A549 (cell line): ENCODE results near the gene NIT2. TPM values are rescaled to one million over a fixed set of nuclear protein-coding genes. Genes with fewer than 3 reads are reported as not detected.

Experiments
- ATAC-seq, 2 experiments: fragments of 200-7000 bp in 1 of 2; fragments of >200 bp in 1 of 2; cut with Nextera tagmentation in 1 of 2; cut with Tn5 transposase in 1 of 2; 3 replicates each; pipeline versions ENCODE4 v1.8.0 to v1.9.1; 2018 to 2020; ENCODE audit warnings: mild to moderate bottlenecking in 1 of 2, moderate library complexity in 1 of 2
- CTCF ChIA-PET: fragments of 300-600 bp; sonication (Branson Sonifier 250); formaldehyde crosslinking; extraction: SDS; loops from one replicate; lab custom pipeline; 2021; ENCODE audit warnings: antibody characterized with exemption, inconsistent platforms; lab: Yijun Ruan, JAX
- POLR2A ChIA-PET: fragments of 350-600 bp; formaldehyde crosslinking; extraction: SDS; loops from one replicate; lab custom pipeline; 2021; ENCODE audit warnings: antibody characterized with exemption, inconsistent platforms; lab: Yijun Ruan, JAX
- DNase-seq, 2 experiments: peaks; one replicate each; pipeline versions ENCODE4 v3.0.0 to v3.0.0-alpha.2; 2011 to 2016; ENCODE audit warnings: low read depth in 1 of 2, low spot score in 1 of 2
- FAIRE-seq: peaks from 2 replicates; lab custom pipeline; 2011; peaks lifted over from hg19 to GRCh38; lab: Jason Lieb, UNC
- H3K27ac ChIP-seq, 2 experiments: fragments of >200 bp; sonication (Bioruptor Twin); formaldehyde crosslinking; 3 replicates each; pipeline ENCODE4 v1.5.1; 2016 to 2017
- H3K4me1 ChIP-seq: fragments of >200 bp; sonication (Bioruptor Twin); formaldehyde crosslinking; 3 replicates; pipeline ENCODE4 v1.6.1; 2016
- H3K4me2 ChIP-seq: fragments of >200 bp; sonication (Bioruptor Twin); formaldehyde crosslinking; 3 replicates; pipeline ENCODE4 v1.6.1; 2016
- H3K4me3 ChIP-seq: fragments of >200 bp; sonication (Bioruptor Twin); formaldehyde crosslinking; 3 replicates; pipeline ENCODE4 v1.5.1; 2016
- H3K9me3 ChIP-seq: fragments of >200 bp; sonication (Bioruptor Twin); formaldehyde crosslinking; 3 replicates; pipeline ENCODE4 v1.6.1; 2016
- ATOH8 ChIP-seq: fragments of 250-450 bp; sonication (Bioruptor Pico); IDR thresholded peaks from 2 replicates; pipeline ENCODE4 v1.5.0; 2020; ENCODE audit warnings: low read depth, mild to moderate bottlenecking, moderate library complexity
- BCL3 ChIP-seq: fragments of >200 bp; sonication (Bioruptor Twin); formaldehyde crosslinking; IDR thresholded peaks from 3 replicates; pipeline ENCODE4 v1.6.1; 2016
- CBX2 ChIP-seq: fragments of 200-600 bp; sonication (generic); IDR thresholded peaks from 2 replicates; pipeline ENCODE4 v1.6.1; 2016; ENCODE audit warnings: low read depth, mild to moderate bottlenecking, borderline replicate concordance
- CHD4 ChIP-seq: fragments of 200-600 bp; sonication (generic); IDR thresholded peaks from 2 replicates; pipeline ENCODE4 v1.6.1; 2016; ENCODE audit warnings: antibody characterized with exemption, mild to moderate bottlenecking, borderline replicate concordance
- CTCF ChIP-seq: fragments of >200 bp; sonication (Bioruptor Twin); formaldehyde crosslinking; IDR thresholded peaks from 3 replicates; pipeline ENCODE4 v1.5.1; 2016
- E2F6 ChIP-seq: IDR thresholded peaks from 2 replicates; pipeline ENCODE4 v1.6.1; 2012; ENCODE audit warnings: low read depth, borderline replicate concordance
- ELK1 ChIP-seq: fragments of 150-350 bp; IDR thresholded peaks from 2 replicates; pipeline ENCODE4 v1.6.1; 2014; ENCODE audit warnings: low read depth, mild to moderate bottlenecking, low read length
- FOXS1 ChIP-seq: fragments of 250-450 bp; sonication (Bioruptor Pico); IDR thresholded peaks from 2 replicates; pipeline ENCODE4 v1.5.0; 2020; ENCODE audit warnings: mild to moderate bottlenecking, moderate library complexity
- HDAC2 ChIP-seq: fragments of 200-600 bp; sonication (generic); IDR thresholded peaks from 2 replicates; pipeline ENCODE4 v1.6.1; 2016
- MAX ChIP-seq: IDR thresholded peaks from 2 replicates; pipeline ENCODE4 v1.6.1; 2012
- MAZ ChIP-seq: fragments of 150-350 bp; IDR thresholded peaks from 2 replicates; pipeline ENCODE4 v1.6.1; 2014; ENCODE audit warnings: antibody characterized with exemption, low read depth, low read length, borderline replicate concordance
- MYC ChIP-seq: IDR thresholded peaks from 2 replicates; pipeline ENCODE4 v1.6.1; 2012; ENCODE audit warnings: mild to moderate bottlenecking, inconsistent platforms, low read length, improper control_type of control experiment, borderline replicate concordance
- NPAS2 ChIP-seq: fragments of 250-450 bp; sonication (Bioruptor Pico); IDR thresholded peaks from 2 replicates; pipeline ENCODE4 v1.8.0; 2022; ENCODE audit warnings: mild to moderate bottlenecking, moderate library complexity, borderline replicate concordance
- POLR2AphosphoS2 ChIP-seq: conservative IDR thresholded peaks from 2 replicates; pipeline ENCODE4 v1.6.1; 2012; ENCODE audit warnings: low read length, improper control_type of control experiment, inconsistent platforms
- RCOR1 ChIP-seq: fragments of 150-350 bp; IDR thresholded peaks from 2 replicates; pipeline ENCODE4 v1.6.1; 2014; ENCODE audit warnings: antibody characterized with exemption, low read length, low read depth
- RNF2 ChIP-seq: fragments of 200-600 bp; sonication (generic); IDR thresholded peaks from 2 replicates; pipeline ENCODE4 v1.6.1; 2016; ENCODE audit warnings: low read depth, mild to moderate bottlenecking, antibody characterized with exemption, moderate library complexity, borderline replicate concordance
- SMC3 ChIP-seq: fragments of >200 bp; sonication (Bioruptor Twin); formaldehyde crosslinking; IDR thresholded peaks from 3 replicates; pipeline ENCODE4 v1.6.1; 2018; ENCODE audit warnings: inconsistent platforms
- TFCP2L1 ChIP-seq: fragments of 250-450 bp; sonication (Bioruptor Pico); IDR thresholded peaks from 2 replicates; pipeline ENCODE4 v1.5.0; 2021; ENCODE audit warnings: mild to moderate bottlenecking
- ZSCAN20 ChIP-seq: fragments of 250-450 bp; sonication (Bioruptor Pico); IDR thresholded peaks from 2 replicates; pipeline ENCODE4 v1.8.0; 2022; ENCODE audit warnings: mild to moderate bottlenecking, moderate library complexity
- WGBS: methylation state at CpG from one replicate; pipeline ENCODE4 v1.1.6; 2017; ENCODE audit errors: missing lambda C conversion rate; 5-methylcytosine and 5-hydroxymethylcytosine counted together
- polyA plus RNA-seq, 4 experiments: library from polyadenylated mRNA; depleted of rRNA in 3 of 4; stranded (reverse); fragments of >200 nt; fragmentation: RNase III in 1 of 4; extraction: RNeasy Plus Mini Kit Qiagen cat#74134 plus additional on column Dnase treatment in 1 of 4; gene quantifications; 2 replicates in 3 of 4; 3 replicates in 1 of 4; pipeline ENCODE4 v1.2.3, GENCODE V29; 2011 to 2017

Gene NIT2
- polyA plus RNA-seq, 2 of the 4 experiments (the other 2 are of a cell fraction), result 75.0 to 140 TPM

GRCh38 chr3:100370756-100371155 lies 36.2 kb downstream of the NIT2 start:
- FAIRE-seq, result no peak
- POLR2A ChIA-PET, result no interaction called here

GRCh38 chr3:100374521-100374920 lies 40.0 kb downstream of the NIT2 start:
- ChIA-PET POLR2A (no interaction called here), CTCF (interaction anchor here (0.8 to 1.7 kb wide), 4 partner anchors 15 to 543 kb away, joined by 3 to 4 read pairs (median 3); no protein-coding TSS in a partner anchor)
- no peak for TF ChIP-seq CTCF
- TF ChIP-seq SMC3, result no peak
- TF ChIP-seq CHD4, result no peak
- TF ChIP-seq MAX, result no peak
- no peak for TF ChIP-seq ZSCAN20 (CRISPR knock-in tag)
- TF ChIP-seq FOXS1 (CRISPR knock-in tag), result no peak
- no peak for TF ChIP-seq TFCP2L1
- no peak for TF ChIP-seq ELK1
- TF ChIP-seq BCL3, result no peak
- no peak for TF ChIP-seq POLR2AphosphoS2
- DNase-seq (no peak), ATAC-seq (no peak), FAIRE-seq (no peak)
- Histone ChIP-seq H3K4me2 (no peak overlapping the region), H3K9me3 (no peaks in the 10 kb centered on the region), H3K4me1 (no peaks in the 10 kb centered on the region), H3K27ac (no peak overlapping the region), H3K4me3 (no peak overlapping the region)

More at GRCh38 chr3:100370756-100371155, 36.2 kb downstream of the NIT2 start:
- WGBS, result 93% methylated on average over 1 of the region's 1 CpG
- Histone ChIP-seq H3K4me2 (no peak overlapping the region), H3K4me3 (no peak overlapping the region), H3K4me1 (no peaks in the 10 kb centered on the region), H3K27ac (no peak overlapping the region), H3K9me3 (no peaks in the 10 kb centered on the region)
- DNase-seq (no peak), ATAC-seq (no peak)
- CTCF ChIA-PET, result interaction anchor here (1.3 kb wide), 1 partner anchor 14 kb away, joined by 3 read pairs; no protein-coding TSS in a partner anchor
- TF ChIP-seq MYC (no peak), RNF2 (no peak)

- CTCF ChIA-PET, result interaction anchor here (0.7 to 1.4 kb wide), 3 partner anchors 10 to 22 kb away, joined by 3 to 4 read pairs (median 3); no protein-coding TSS in a partner anchor
These were observed 41.7 kb downstream of the NIT2 start for GRCh38 chr3:100376301-100376700.

More at GRCh38 chr3:100376301-100376700, 41.7 kb downstream of the NIT2 start:
- TF ChIP-seq NPAS2 (no peak), ATOH8 (CRISPR knock-in tag) (no peak), MAX (no peak), HDAC2 (no peak), CHD4 (no peak), CBX2 (no peak), RCOR1 (no peak), E2F6 (no peak), MAZ (no peak)
- TF ChIP-seq, all 56 proteins: peak for 0
- Histone ChIP-seq H3K27ac (no peak overlapping the region), H3K4me1 (no peaks in the 10 kb centered on the region), H3K4me3 (no peak overlapping the region), H3K9me3 (no peaks in the 10 kb centered on the region), H3K4me2 (no peak overlapping the region)
- FAIRE-seq, result no peak
- POLR2A ChIA-PET, result interaction anchor here (0.7 kb wide), 2 partner anchors 116 to 1197 kb away, joined by 3 to 4 read pairs; partner anchors contain the start of genes PCNP and TBC1D23
- no peak for ATAC-seq
- no peak for DNase-seq
- 97% methylated on average over 4 of the region's 4 CpGs for WGBS
